K562 (cell line): ENCODE data around the gene COMMD1. TPM values are rescaled to one million over a fixed set of nuclear protein-coding genes. Genes with fewer than 3 reads are reported as not detected.
A peak's percentile ranks its signal among the peaks of the same experiment; 100 is the strongest.

Source experiments
- AFF4 ChIP-seq: sonication (generic); formaldehyde crosslinking; IDR thresholded peaks from 2 replicates; pipeline ENCODE4 v1.8.0; 2023; ENCODE audit warnings: mild to moderate bottlenecking, missing genetic modification reagents
- CEBPB ChIP-seq: fragments of 450-650 bp; IDR thresholded peaks from 2 replicates; pipeline ENCODE4 v1.6.1; 2016; ENCODE audit warnings: missing genetic modification characterization, missing compliant biosample characterization
- ETV5 ChIP-seq: sonication (generic); formaldehyde crosslinking; IDR thresholded peaks from 2 replicates; pipeline ENCODE4 v1.4.0; 2020; ENCODE audit warnings: low read depth, mild to moderate bottlenecking, missing genetic modification reagents
- KDM1A ChIP-seq, 2 experiments: fragments of 450-650 bp; IDR thresholded peaks; 2 replicates each; pipeline ENCODE4 v1.6.1; 2016; ENCODE audit warnings: mild to moderate bottlenecking in 2 of 2
- MAZ ChIP-seq, 2 experiments: fragments of 450-650 bp in 1 of 2; sonication (generic) in 1 of 2; formaldehyde crosslinking; IDR thresholded peaks in 1 of 2; conservative IDR thresholded peaks in 1 of 2; 2 replicates each; pipeline versions ENCODE4 v1.4.0 to v1.5.0; 2020; ENCODE audit warnings: mild to moderate bottlenecking in 1 of 2, missing genetic modification reagents in 1 of 2
- MBD2 ChIP-seq: sonication (generic); IDR thresholded peaks from 2 replicates; pipeline ENCODE4 v1.6.1; 2016; ENCODE audit warnings: low read depth, borderline replicate concordance
- MTF1 ChIP-seq: fragments of 250-450 bp; sonication (Bioruptor Pico); IDR thresholded peaks from 2 replicates; pipeline ENCODE4 v1.9.0; 2021; ENCODE audit warnings: moderate library complexity, mild to moderate bottlenecking, inconsistent platforms, borderline replicate concordance
- NCOA2 ChIP-seq, 2 experiments: fragments of 450-650 bp; IDR thresholded peaks; 2 replicates each; pipeline ENCODE4 v1.6.1; 2018; ENCODE audit warnings: mild to moderate bottlenecking in 2 of 2, moderate library complexity in 1 of 2; ENCODE audit not compliant: partially characterized antibody in 2 of 2
- NCOR1 ChIP-seq: fragments of 450-650 bp; IDR thresholded peaks from 2 replicates; pipeline ENCODE4 v1.6.1; 2016; ENCODE audit warnings: mild to moderate bottlenecking, moderate library complexity
- NELFE ChIP-seq: IDR thresholded peaks from 2 replicates; pipeline ENCODE4 v1.6.1; 2011; ENCODE audit warnings: mild to moderate bottlenecking; ENCODE audit not compliant: insufficient read depth, insufficient read length
- NR2C1 ChIP-seq, 2 experiments: fragments of 450-650 bp; IDR thresholded peaks; 2 replicates each; pipeline ENCODE4 v1.6.1; 2017; ENCODE audit warnings: mild to moderate bottlenecking in 2 of 2, antibody characterized with exemption in 1 of 2, inconsistent platforms in 1 of 2, missing compliant biosample characterization in 1 of 2, missing genetic modification characterization in 1 of 2
- NR2C2 ChIP-seq, 2 experiments: fragments of 200-800 bp in 1 of 2; sonication (Bioruptor generic) in 1 of 2; sonication (generic) in 1 of 2; formaldehyde crosslinking in 1 of 2; IDR thresholded peaks; 2 replicates each; pipeline versions ENCODE4 v1.6.1 to v1.8.0; 2016 to 2022; ENCODE audit warnings: mild to moderate bottlenecking in 1 of 2, missing compliant biosample characterization in 1 of 2, missing genetic modification characterization in 1 of 2, missing genetic modification reagents in 1 of 2
- SMARCC2 ChIP-seq: fragments of 450-650 bp; IDR thresholded peaks from 2 replicates; pipeline ENCODE4 v1.6.1; 2017; ENCODE audit warnings: antibody characterized with exemption, moderate library complexity, mild to moderate bottlenecking, low read depth
- SRF ChIP-seq, 2 experiments: fragments of 250-450, 450-650 bp in 1 of 2; sonication (Bioruptor Pico) in 1 of 2; sonication (generic) in 1 of 2; formaldehyde crosslinking; IDR thresholded peaks; 2 replicates each; pipeline versions ENCODE4 v1.5.0 to v1.5.1; 2020 to 2022; ENCODE audit warnings: mild to moderate bottlenecking in 1 of 2, missing genetic modification reagents in 1 of 2
- ZNF316 ChIP-seq: fragments of 450-650 bp; IDR thresholded peaks from 2 replicates; pipeline ENCODE4 v1.6.1; 2016
- ZNF740 ChIP-seq, 3 experiments: fragments of 200-800 bp in 1 of 3; sonication (Bioruptor generic) in 1 of 3; sonication (generic) in 1 of 3; formaldehyde crosslinking in 1 of 3; IDR thresholded peaks; 2 replicates each; pipeline versions ENCODE4 v1.6.1 to v1.8.0; 2016 to 2022; ENCODE audit warnings: mild to moderate bottlenecking in 2 of 3, missing compliant biosample characterization in 2 of 3, missing genetic modification characterization in 2 of 3, missing genetic modification reagents in 1 of 3
- polyA plus RNA-seq, 8 experiments: library from polyadenylated mRNA; depleted of rRNA in 4 of 8; stranded (reverse) in 5 of 8; unstranded in 3 of 8; fragments of >200 nt; fragmentation: Nextera tagmentation in 2 of 8; fragmentation: Illumina TruSeq in 1 of 8; extraction: Ambion mirVana in 2 of 8; extraction: Trizol in 1 of 8; gene quantifications; 2 replicates each; pipeline versions ENCODE4 v1.2.1 to v1.2.3, GENCODE V29; 2011 to 2014; ENCODE audit warnings: inconsistent platforms in 1 of 8, missing spikeins in 1 of 8
- total RNA-seq, 7 experiments: library from RNA; depleted of rRNA in 6 of 7; stranded (reverse); fragments of >200 nt in 6 of 7; fragmentation: Illumina TruSeq in 2 of 7; extraction: Trizol in 2 of 7; gene quantifications; 2 replicates each; pipeline versions ENCODE4 v1.2.1 to v1.2.3, GENCODE V29; 2011 to 2021; ENCODE audit warnings: low replicate concordance in 1 of 7
- TF ChIP-seq, protein P1 (sequence below): fragments of 150-350 bp; conservative IDR thresholded peaks from 2 replicates; pipeline ENCODE4 v1.6.1; 2014; ENCODE audit warnings: low read length
- TF ChIP-seq, protein P2 (sequence below): sonication (generic); formaldehyde crosslinking; IDR thresholded peaks from 2 replicates; pipeline ENCODE4 v1.8.0; 2022; ENCODE audit warnings: mild to moderate bottlenecking, missing genetic modification reagents

The COMMD1 gene
- total and polyA plus RNA-seq, 9 of the 15 experiments (the other 6 are each of a cell fraction or from before 2014, with no cell fraction given), result 14.4 to 77.0 (median 21.4) TPM

- TF ChIP-seq NR2C1 (IDR thresholded peaks at IDR 0.05) (no peak), NR2C1 (tag; IDR thresholded peaks at IDR 0.05) (no peak), KDM1A (IDR thresholded peaks at IDR 0.05) (peak in 1 of 2 experiments; percentile 23; a peak in 1 of 4 replicates), SRF (CRISPR knock-in tag; IDR thresholded peaks at IDR 0.05) (no peak), ZNF316 (no peak), ZNF740 (CRISPR knock-in tag; IDR thresholded peaks at IDR 0.05) (no peak), ZNF740 (tag; IDR thresholded peaks at IDR 0.05) (no peak), MBD2 (no peak), NELFE (no peak), NR2C2 (CRISPR knock-in tag; IDR thresholded peaks at IDR 0.05) (no peak), NR2C2 (tag; IDR thresholded peaks at IDR 0.05) (no peak), SMARCC2 (no peak), CEBPB (no peak), AFF4 (CRISPR knock-in tag) (no peak), NCOA2 (IDR thresholded peaks at IDR 0.05; ENCODE audit: partially characterized antibody in 2 of 2) (peak in 1 of 2 experiments; percentile 36), NCOR1 (no peak), ETV5 (CRISPR knock-in tag) (no peak), MAZ (CRISPR knock-in tag; conservative IDR thresholded peaks at IDR 0.05 in 1 of 2, IDR thresholded peaks at IDR 0.05 in 1 of 2) (no peak), MTF1 (CRISPR knock-in tag) (no peak)
- TF ChIP-seq, protein P1, sequence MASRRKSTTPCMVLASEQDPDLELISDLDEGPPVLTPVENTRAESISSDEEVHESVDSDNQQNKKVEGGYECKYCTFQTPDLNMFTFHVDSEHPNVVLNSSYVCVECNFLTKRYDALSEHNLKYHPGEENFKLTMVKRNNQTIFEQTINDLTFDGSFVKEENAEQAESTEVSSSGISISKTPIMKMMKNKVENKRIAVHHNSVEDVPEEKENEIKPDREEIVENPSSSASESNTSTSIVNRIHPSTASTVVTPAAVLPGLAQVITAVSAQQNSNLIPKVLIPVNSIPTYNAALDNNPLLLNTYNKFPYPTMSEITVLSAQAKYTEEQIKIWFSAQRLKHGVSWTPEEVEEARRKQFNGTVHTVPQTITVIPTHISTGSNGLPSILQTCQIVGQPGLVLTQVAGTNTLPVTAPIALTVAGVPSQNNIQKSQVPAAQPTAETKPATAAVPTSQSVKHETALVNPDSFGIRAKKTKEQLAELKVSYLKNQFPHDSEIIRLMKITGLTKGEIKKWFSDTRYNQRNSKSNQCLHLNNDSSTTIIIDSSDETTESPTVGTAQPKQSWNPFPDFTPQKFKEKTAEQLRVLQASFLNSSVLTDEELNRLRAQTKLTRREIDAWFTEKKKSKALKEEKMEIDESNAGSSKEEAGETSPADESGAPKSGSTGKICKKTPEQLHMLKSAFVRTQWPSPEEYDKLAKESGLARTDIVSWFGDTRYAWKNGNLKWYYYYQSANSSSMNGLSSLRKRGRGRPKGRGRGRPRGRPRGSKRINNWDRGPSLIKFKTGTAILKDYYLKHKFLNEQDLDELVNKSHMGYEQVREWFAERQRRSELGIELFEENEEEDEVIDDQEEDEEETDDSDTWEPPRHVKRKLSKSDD, result no peak
- TF ChIP-seq, protein P2, sequence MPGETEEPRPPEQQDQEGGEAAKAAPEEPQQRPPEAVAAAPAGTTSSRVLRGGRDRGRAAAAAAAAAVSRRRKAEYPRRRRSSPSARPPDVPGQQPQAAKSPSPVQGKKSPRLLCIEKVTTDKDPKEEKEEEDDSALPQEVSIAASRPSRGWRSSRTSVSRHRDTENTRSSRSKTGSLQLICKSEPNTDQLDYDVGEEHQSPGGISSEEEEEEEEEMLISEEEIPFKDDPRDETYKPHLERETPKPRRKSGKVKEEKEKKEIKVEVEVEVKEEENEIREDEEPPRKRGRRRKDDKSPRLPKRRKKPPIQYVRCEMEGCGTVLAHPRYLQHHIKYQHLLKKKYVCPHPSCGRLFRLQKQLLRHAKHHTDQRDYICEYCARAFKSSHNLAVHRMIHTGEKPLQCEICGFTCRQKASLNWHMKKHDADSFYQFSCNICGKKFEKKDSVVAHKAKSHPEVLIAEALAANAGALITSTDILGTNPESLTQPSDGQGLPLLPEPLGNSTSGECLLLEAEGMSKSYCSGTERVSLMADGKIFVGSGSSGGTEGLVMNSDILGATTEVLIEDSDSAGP (CRISPR knock-in tag), result no peak
Observed at GRCh38 chr2:62149708-62150107, 244.2 kb downstream of the COMMD1 start (continued).
